K562 (cell line): ENCODE measurements around the gene NARF. TPM values are rescaled to one million over a fixed set of nuclear protein-coding genes. Genes with fewer than 3 reads are reported as not detected.

ENCODE experiments used
- GTF2B ChIP-seq: IDR thresholded peaks from 2 replicates; pipeline ENCODE4 v1.6.1; 2011; ENCODE audit not compliant: insufficient read length; ENCODE audit errors: extremely low read depth
- KDM5B ChIP-seq: fragments of 200-600 bp; sonication (generic); IDR thresholded peaks from 2 replicates; pipeline ENCODE4 v1.6.1; 2012; ENCODE audit warnings: low read depth, mild to moderate bottlenecking, moderate library complexity, low read length, control low read depth, inconsistent platforms; ENCODE audit not compliant: insufficient replicate concordance
- PBX2 ChIP-seq, 2 experiments: IDR thresholded peaks in 1 of 2; conservative IDR thresholded peaks in 1 of 2; 2 replicates each; pipeline ENCODE4 v1.6.1; 2016; ENCODE audit warnings: low read depth in 2 of 2, mild to moderate bottlenecking in 1 of 2, missing compliant biosample characterization in 1 of 2, missing genetic modification characterization in 1 of 2, moderate library complexity in 1 of 2
- PTBP1 ChIP-seq: fragments of 200-400 bp; formaldehyde crosslinking; IDR thresholded peaks from 2 replicates; pipeline ENCODE4 v1.6.1; 2017; ENCODE audit warnings: low read depth, low read length
- SFPQ ChIP-seq: fragments of 200-400 bp; formaldehyde crosslinking; IDR thresholded peaks from 2 replicates; pipeline ENCODE4 v1.6.1; 2017; ENCODE audit warnings: mild to moderate bottlenecking, low read depth, low read length, moderate library complexity
- SUPT5H ChIP-seq: fragments of 450-650 bp; IDR thresholded peaks from 2 replicates; pipeline ENCODE4 v1.6.1; 2016
- THRB ChIP-seq: fragments of 450-650 bp; formaldehyde crosslinking; conservative IDR thresholded peaks from 2 replicates; pipeline ENCODE4 v1.4.0; 2022; ENCODE audit warnings: mild to moderate bottlenecking, missing genetic modification characterization
- XRCC5 ChIP-seq: fragments of 200-400 bp; formaldehyde crosslinking; IDR thresholded peaks from 2 replicates; pipeline ENCODE4 v1.6.1; 2017; ENCODE audit warnings: low read depth, mild to moderate bottlenecking, low read length
- ZNF696 ChIP-seq: fragments of 250-450 bp; sonication (Bioruptor Pico); conservative IDR thresholded peaks from 2 replicates; pipeline ENCODE4 v1.4.0; 2020; ENCODE audit warnings: mild to moderate bottlenecking, moderate library complexity
- ZNF76 ChIP-seq: fragments of 250-450 bp; sonication (Bioruptor Pico); IDR thresholded peaks from 2 replicates; pipeline ENCODE4 v1.4.0; 2020; ENCODE audit warnings: mild to moderate bottlenecking, moderate library complexity, borderline replicate concordance
- polyA plus RNA-seq, 8 experiments: library from polyadenylated mRNA; depleted of rRNA in 4 of 8; stranded (reverse) in 5 of 8; unstranded in 3 of 8; fragments of >200 nt; fragmentation: Nextera tagmentation in 2 of 8; fragmentation: Illumina TruSeq in 1 of 8; extraction: Ambion mirVana in 2 of 8; extraction: Trizol in 1 of 8; gene quantifications; 2 replicates each; pipeline versions ENCODE4 v1.2.1 to v1.2.3, GENCODE V29; 2011 to 2014; ENCODE audit warnings: inconsistent platforms in 1 of 8, missing spikeins in 1 of 8
- total RNA-seq, 7 experiments: library from RNA; depleted of rRNA in 6 of 7; stranded (reverse); fragments of >200 nt in 6 of 7; fragmentation: Illumina TruSeq in 2 of 7; extraction: Trizol in 2 of 7; gene quantifications; 2 replicates each; pipeline versions ENCODE4 v1.2.1 to v1.2.3, GENCODE V29; 2011 to 2021; ENCODE audit warnings: low replicate concordance in 1 of 7
- TF ChIP-seq, protein P1 (sequence below): sonication (generic); formaldehyde crosslinking; IDR thresholded peaks from 2 replicates; pipeline ENCODE4 v1.8.1; 2023; ENCODE audit warnings: mild to moderate bottlenecking, missing genetic modification reagents
- TF ChIP-seq, protein P2 (sequence below): sonication (generic); formaldehyde crosslinking; IDR thresholded peaks from 2 replicates; pipeline ENCODE4 v1.8.1; 2023; ENCODE audit warnings: mild to moderate bottlenecking, missing genetic modification reagents

The NARF gene
- total and polyA plus RNA-seq, 9 of the 15 experiments (the other 6 are each of a cell fraction or from before 2014, with no cell fraction given), result 60.4 to 423 (median 132) TPM

- TF ChIP-seq THRB (no peak), SUPT5H (peak; percentile 56), PTBP1 (no peak), SFPQ (no peak), XRCC5 (no peak), ZNF696 (CRISPR knock-in tag) (no peak), GTF2B (no peak), KDM5B (peak; percentile 41), ZNF76 (CRISPR knock-in tag) (0 out of 2 replicates have a peak, but pooled peaks have one; percentile 79), PBX2 (CRISPR knock-in tag; IDR thresholded peaks at IDR 0.05; ENCODE audit: low read depth) (peak; percentile 68), PBX2 (tag; conservative IDR thresholded peaks at IDR 0.05; ENCODE audit: low read depth) (no peak)
- TF ChIP-seq, protein P1, sequence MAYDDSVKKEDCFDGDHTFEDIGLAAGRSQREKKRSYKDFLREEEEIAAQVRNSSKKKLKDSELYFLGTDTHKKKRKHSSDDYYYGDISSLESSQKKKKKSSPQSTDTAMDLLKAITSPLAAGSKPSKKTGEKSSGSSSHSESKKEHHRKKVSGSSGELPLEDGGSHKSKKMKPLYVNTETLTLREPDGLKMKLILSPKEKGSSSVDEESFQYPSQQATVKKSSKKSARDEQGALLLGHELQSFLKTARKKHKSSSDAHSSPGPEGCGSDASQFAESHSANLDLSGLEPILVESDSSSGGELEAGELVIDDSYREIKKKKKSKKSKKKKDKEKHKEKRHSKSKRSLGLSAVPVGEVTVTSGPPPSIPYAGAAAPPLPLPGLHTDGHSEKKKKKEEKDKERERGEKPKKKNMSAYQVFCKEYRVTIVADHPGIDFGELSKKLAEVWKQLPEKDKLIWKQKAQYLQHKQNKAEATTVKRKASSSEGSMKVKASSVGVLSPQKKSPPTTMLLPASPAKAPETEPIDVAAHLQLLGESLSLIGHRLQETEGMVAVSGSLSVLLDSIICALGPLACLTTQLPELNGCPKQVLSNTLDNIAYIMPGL (CRISPR knock-in tag), result peak; percentile 95
- TF ChIP-seq, protein P2, sequence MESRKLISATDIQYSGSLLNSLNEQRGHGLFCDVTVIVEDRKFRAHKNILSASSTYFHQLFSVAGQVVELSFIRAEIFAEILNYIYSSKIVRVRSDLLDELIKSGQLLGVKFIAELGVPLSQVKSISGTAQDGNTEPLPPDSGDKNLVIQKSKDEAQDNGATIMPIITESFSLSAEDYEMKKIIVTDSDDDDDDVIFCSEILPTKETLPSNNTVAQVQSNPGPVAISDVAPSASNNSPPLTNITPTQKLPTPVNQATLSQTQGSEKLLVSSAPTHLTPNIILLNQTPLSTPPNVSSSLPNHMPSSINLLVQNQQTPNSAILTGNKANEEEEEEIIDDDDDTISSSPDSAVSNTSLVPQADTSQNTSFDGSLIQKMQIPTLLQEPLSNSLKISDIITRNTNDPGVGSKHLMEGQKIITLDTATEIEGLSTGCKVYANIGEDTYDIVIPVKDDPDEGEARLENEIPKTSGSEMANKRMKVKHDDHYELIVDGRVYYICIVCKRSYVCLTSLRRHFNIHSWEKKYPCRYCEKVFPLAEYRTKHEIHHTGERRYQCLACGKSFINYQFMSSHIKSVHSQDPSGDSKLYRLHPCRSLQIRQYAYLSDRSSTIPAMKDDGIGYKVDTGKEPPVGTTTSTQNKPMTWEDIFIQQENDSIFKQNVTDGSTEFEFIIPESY (CRISPR knock-in tag), result peak; percentile 78; the same call in 1 of the 2 replicates
Measured at GRCh38 chr17:82518826-82519810, 60.6 kb downstream of the NARF start, which contains the start of gene FOXK2 (continued).
